T-cell (primary cell): ENCODE measurements around the gene GAPT. TPM values are rescaled to one million over a fixed set of nuclear protein-coding genes. Genes with fewer than 3 reads are reported as not detected.
A peak's percentile ranks its signal among the peaks of the same experiment; 100 is the strongest.

ENCODE experiments used
- ATAC-seq, 4 experiments: fragments of 200-7000 bp in 3 of 4; fragments of 150-1000 bp in 1 of 4; cut with Tn5 transposase; replicated peaks in 1 of 4; 1 replicate in 3 of 4; 2 replicates in 1 of 4; pipeline ENCODE4 v1.10.0; 2021; ENCODE audit warnings: moderate library complexity in 3 of 4, mild to moderate bottlenecking in 2 of 4, moderate number of reproducible peaks in 1 of 4
- CTCF ChIA-PET, 2 donors: fragments of 300-600 bp; sonication (Branson Sonifier 250); formaldehyde crosslinking; loops; one replicate each; lab custom pipeline; 2022; ENCODE audit warnings: antibody characterized with exemption in 2 of 2; lab: Charles Lee
- POLR2A ChIA-PET, 2 donors: fragments of 300-600 bp; sonication (Branson Sonifier 250); formaldehyde crosslinking; loops; one replicate each; lab custom pipeline; 2022; ENCODE audit warnings: antibody characterized with exemption in 2 of 2; lab: Charles Lee
- DNase-seq, 35 experiments: peaks; one replicate each; pipeline versions ENCODE4 v3.0.0 to v3.0.0-alpha.2; 2013 to 2023
- H3K27ac ChIP-seq: one replicate; pipeline ENCODE4 v1.5.1; 2013; ENCODE audit warnings: low read length
- H3K27me3 ChIP-seq, 2 experiments: replicated peaks in 1 of 2; 1 replicate in 1 of 2; 2 replicates in 1 of 2; pipeline versions ENCODE4 v1.6.1 to v1.7.0; 2013; ENCODE audit warnings: low read length in 1 of 2, mixed read lengths in 1 of 2; ENCODE audit not compliant: control insufficient read depth in 2 of 2, insufficient read depth in 2 of 2; ENCODE audit errors: extremely low read depth in 1 of 2
- H3K36me3 ChIP-seq, 2 donors: 1 replicate in 1 of 2; 2 replicates in 1 of 2; pipeline versions ENCODE4 v1.6.1 to v1.7.0; 2013; ENCODE audit warnings: low read length in 1 of 2; ENCODE audit not compliant: control insufficient read depth in 2 of 2, insufficient read depth in 1 of 2; ENCODE audit errors: extremely low read depth in 1 of 2
- H3K4me1 ChIP-seq, 2 experiments: 1 replicate in 1 of 2; 2 replicates in 1 of 2; pipeline versions ENCODE4 v1.6.1 to v1.7.0; 2013; ENCODE audit warnings: low read length in 2 of 2, mixed read lengths in 1 of 2; ENCODE audit not compliant: insufficient read depth in 2 of 2, control insufficient read depth in 1 of 2; ENCODE audit errors: extremely low read depth in 1 of 2
- H3K4me3 ChIP-seq, 2 donors: 1 replicate in 1 of 2; 2 replicates in 1 of 2; pipeline versions ENCODE4 v1.5.1 to v1.7.0; 2013; ENCODE audit warnings: mild to moderate bottlenecking in 2 of 2, low read length in 1 of 2, moderate library complexity in 1 of 2; ENCODE audit not compliant: control insufficient read depth in 1 of 2; ENCODE audit errors: extremely low read depth in 1 of 2
- H3K9me3 ChIP-seq: 2 replicates; pipeline ENCODE4 v1.7.0; 2013
- H3K27ac Mint-ChIP-seq, 2 donors: one replicate each; pipeline ENCODE4 v1.8.0; 2020 to 2021; ENCODE audit warnings: mild to moderate bottlenecking in 2 of 2, mixed read lengths in 2 of 2
- H3K27me3 Mint-ChIP-seq, 2 donors: one replicate each; pipeline ENCODE4 v1.8.0; 2021 to 2022; ENCODE audit warnings: mixed read lengths in 2 of 2
- H3K36me3 Mint-ChIP-seq: one replicate; pipeline ENCODE4 v1.8.0; 2021; ENCODE audit warnings: mixed read lengths
- H3K4me1 Mint-ChIP-seq, 3 donors: one replicate each; pipeline ENCODE4 v1.8.0; 2020 to 2022; ENCODE audit warnings: mixed read lengths in 3 of 3, mild to moderate bottlenecking in 1 of 3
- H3K4me3 Mint-ChIP-seq, 3 donors: one replicate each; pipeline ENCODE4 v1.8.0; 2020 to 2022; ENCODE audit warnings: mild to moderate bottlenecking in 3 of 3, mixed read lengths in 3 of 3, moderate library complexity in 3 of 3
- H3K9me3 Mint-ChIP-seq, 3 donors: one replicate each; pipeline ENCODE4 v1.8.0; 2020 to 2022; ENCODE audit warnings: mixed read lengths in 3 of 3
- WGBS: methylation state at CpG from one replicate; pipeline ENCODE4 v1.1.5; 2013; ENCODE audit warnings: missing lambda C conversion rate; ENCODE audit not compliant: insufficient coverage; 5-methylcytosine and 5-hydroxymethylcytosine counted together
- total RNA-seq, 35 experiments: library from RNA in 6 of 35; stranded (reverse) in 6 of 35; fragments of 120-200 nt in 1 of 35; gene quantifications; one replicate each; pipeline versions ENCODE4 v1.2.1 to v1.2.4 and lab custom pipeline; 2013 to 2026

GAPT gene
- total RNA-seq, 5 donors from 2014 or later (not counting 1 experiment from before 2014, with no cell fraction given): 0.38 to 2.2 (median 0.85) TPM

GRCh38 chr5:58497921-58498320 lies 6.7 kb downstream of the GAPT start:
- Mint-ChIP-seq H3K4me3 (no peak overlapping the region), H3K4me1 (peaks cover 5 to 11% (median 7%) of the 10 kb centered on the region in 3 donors), H3K27me3 (peaks cover 3 to 8% of the 10 kb centered on the region in 2 donors), H3K36me3 (no peaks in the 10 kb centered on the region), H3K27ac (no peak overlapping the region), H3K9me3 (no peaks in the 10 kb centered on the region)
- no peak overlapping the region for H3K4me3 ChIP-seq
- H3K36me3 ChIP-seq: no peaks in the 10 kb centered on the region
- no peak overlapping the region for H3K27ac ChIP-seq
- no peaks in the 10 kb centered on the region for H3K9me3 ChIP-seq
- peaks cover 0 to 7% of the 10 kb centered on the region in 2 experiments for H3K4me1 ChIP-seq
- ChIA-PET POLR2A (no interaction called here), CTCF (no interaction called here)
- no peaks in the 10 kb centered on the region for H3K27me3 ChIP-seq
- no peak for DNase-seq
- ATAC-seq: no peak

- DNase-seq: no peak
- 59% methylated on average over 2 of the region's 2 CpGs for WGBS
- Histone ChIP-seq H3K36me3 (no peaks in the 10 kb centered on the region), H3K9me3 (no peaks in the 10 kb centered on the region), H3K4me1 (peaks cover 0 to 7% of the 10 kb centered on the region in 2 experiments), H3K4me3 (no peak overlapping the region), H3K27me3 (no peaks in the 10 kb centered on the region), H3K27ac (no peak overlapping the region)
- Mint-ChIP-seq H3K4me1 (peaks cover 5 to 11% (median 7%) of the 10 kb centered on the region in 3 donors), H3K36me3 (no peaks in the 10 kb centered on the region), H3K27ac (no peak overlapping the region), H3K27me3 (peaks cover 3 to 7% of the 10 kb centered on the region in 2 donors), H3K4me3 (no peak overlapping the region), H3K9me3 (no peaks in the 10 kb centered on the region)
- POLR2A ChIA-PET: no interaction called here
- ATAC-seq: no peak
- CTCF ChIA-PET: no interaction called here
These were observed 7.2 kb downstream of the GAPT start for GRCh38 chr5:58498340-58498942.

- CTCF ChIA-PET: no interaction called here
- H3K27ac ChIP-seq: no peak overlapping the region
- no peak for ATAC-seq
- Mint-ChIP-seq H3K27ac (no peak overlapping the region), H3K4me1 (peaks cover 5 to 11% (median 7%) of the 10 kb centered on the region in 3 donors), H3K36me3 (no peaks in the 10 kb centered on the region), H3K9me3 (no peaks in the 10 kb centered on the region), H3K27me3 (peaks cover 3 to 7% of the 10 kb centered on the region in 2 donors), H3K4me3 (no peak overlapping the region)
- no peak for DNase-seq
- no peaks in the 10 kb centered on the region for H3K36me3 ChIP-seq
- no peaks in the 10 kb centered on the region for H3K27me3 ChIP-seq
- POLR2A ChIA-PET: interaction anchor here in 1 of 2 donors (0.5 kb wide), 1 partner anchor 1987 kb away, joined by 4 read pairs; no protein-coding TSS in a partner anchor
- WGBS: no CpG with 5 or more reads among the region's 3 CpGs
- no peaks in the 10 kb centered on the region for H3K9me3 ChIP-seq
- peaks cover 0 to 7% of the 10 kb centered on the region in 2 experiments for H3K4me1 ChIP-seq
- no peak overlapping the region for H3K4me3 ChIP-seq
These were observed 8.0 kb downstream of the GAPT start for GRCh38 chr5:58499231-58499630.

- DNase-seq: no peak
- CTCF ChIA-PET: interaction anchor here in 1 of 2 donors (0.7 kb wide), 1 partner anchor 170 kb away, joined by 3 read pairs; no protein-coding TSS in a partner anchor
These were observed 8.7 kb downstream of the GAPT start for GRCh38 chr5:58499941-58500340.

GRCh38 chr5:58501778-58502417 lies 10.7 kb downstream of the GAPT start:
- H3K4me3 Mint-ChIP-seq: no peak overlapping the region
- Histone ChIP-seq H3K36me3 (no peaks in the 10 kb centered on the region), H3K27ac (no peak overlapping the region), H3K4me1 (peaks cover 0 to 7% of the 10 kb centered on the region in 2 experiments), H3K9me3 (no peaks in the 10 kb centered on the region), H3K4me3 (no peak overlapping the region), H3K27me3 (no peaks in the 10 kb centered on the region)
- H3K36me3 Mint-ChIP-seq: no peaks in the 10 kb centered on the region
- no peak for ATAC-seq
- peaks cover 7 to 8% of the 10 kb centered on the region in 2 donors for H3K27me3 Mint-ChIP-seq
- no peaks in the 10 kb centered on the region for H3K9me3 Mint-ChIP-seq
- peaks cover 5 to 13% (median 11%) of the 10 kb centered on the region in 3 donors for H3K4me1 Mint-ChIP-seq
- WGBS: no CpG with 5 or more reads among the region's 2 CpGs
- no peak overlapping the region for H3K27ac Mint-ChIP-seq
- DNase-seq: no peak
- ChIA-PET POLR2A (no interaction called here), CTCF (interaction anchor here in 1 of 2 donors (0.6 kb wide), 1 partner anchor 37 kb away, joined by 4 read pairs; no protein-coding TSS in a partner anchor)

More at GRCh38 chr5:58499941-58500340, 8.7 kb downstream of the GAPT start:
- no peaks in the 10 kb centered on the region for H3K36me3 Mint-ChIP-seq
- POLR2A ChIA-PET: no interaction called here
- no peaks in the 10 kb centered on the region for H3K36me3 ChIP-seq
- peaks cover 5 to 11% (median 7%) of the 10 kb centered on the region in 3 donors for H3K4me1 Mint-ChIP-seq
- no peaks in the 10 kb centered on the region for H3K27me3 ChIP-seq
- WGBS: no CpG with 5 or more reads among the region's 2 CpGs
- peak in 1 of 4 experiments; percentile 39 for ATAC-seq
- no peaks in the 10 kb centered on the region for H3K9me3 ChIP-seq
- no peak overlapping the region for H3K4me3 ChIP-seq
- H3K4me1 ChIP-seq: peaks cover 0 to 7% of the 10 kb centered on the region in 2 experiments
- H3K27ac Mint-ChIP-seq: peak overlapping the region in 1 of 2 donors; percentile 16
- H3K4me3 Mint-ChIP-seq: no peak overlapping the region
- peaks cover 7% of the 10 kb centered on the region in 2 donors for H3K27me3 Mint-ChIP-seq
- H3K9me3 Mint-ChIP-seq: no peaks in the 10 kb centered on the region
- no peak overlapping the region for H3K27ac ChIP-seq

- H3K36me3 ChIP-seq: no peaks in the 10 kb centered on the region
- Mint-ChIP-seq H3K27me3 (peaks cover 5 to 8% of the 10 kb centered on the region in 2 donors), H3K4me3 (no peak overlapping the region), H3K27ac (no peak overlapping the region), H3K4me1 (peaks cover 5 to 13% (median 11%) of the 10 kb centered on the region in 3 donors), H3K36me3 (no peaks in the 10 kb centered on the region), H3K9me3 (no peaks in the 10 kb centered on the region)
- peaks cover 0 to 7% of the 10 kb centered on the region in 2 experiments for H3K4me1 ChIP-seq
- no peaks in the 10 kb centered on the region for H3K27me3 ChIP-seq
- no peaks in the 10 kb centered on the region for H3K9me3 ChIP-seq
- POLR2A ChIA-PET: interaction anchor here in 1 of 2 donors (0.5 kb wide), 1 partner anchor 1226 kb away, joined by 3 read pairs; no protein-coding TSS in a partner anchor
- no peak overlapping the region for H3K27ac ChIP-seq
- DNase-seq: no peak
- H3K4me3 ChIP-seq: no peak overlapping the region
- 56% methylated on average over 3 of the region's 3 CpGs for WGBS
- CTCF ChIA-PET: no interaction called here
- no peak for ATAC-seq
These were observed 12.3 kb downstream of the GAPT start for GRCh38 chr5:58503390-58504046.
